ENCODE results near the gene YIPF3. TPM values are rescaled to one million over a fixed set of nuclear protein-coding genes. Genes with fewer than 3 reads are reported as not detected.

Gene YIPF3
- total RNA-seq, 1 experiment from 2014 or later: 91.3 TPM

- Histone ChIP-seq H3K36me3 (ENCODE audit: low read depth) (0 out of 2 replicates have a peak, but pooled peaks cover 3% of the 10 kb centered on the region), H3K9me2 (ENCODE audit: insufficient read depth) (no peaks in the 10 kb centered on the region), H3K4me2 (no peak overlapping the region), H3F3A (ENCODE audit: insufficient read depth, low read depth) (peaks cover 27% of the 10 kb centered on the region; the same call in 1 of the 2 replicates), H3K4me1 (replicated peaks; ENCODE audit: insufficient read depth) (peaks cover 31% of the 10 kb centered on the region), H3K27ac (no peak overlapping the region), H3K79me2 (ENCODE audit: low read depth) (peaks cover 4% of the 10 kb centered on the region; the same call in 1 of the 2 replicates), H3K9me3 (ENCODE audit: insufficient read depth, low read depth) (no peaks in the 10 kb centered on the region), H4K20me1 (ENCODE audit: insufficient read depth) (0 out of 2 replicates have a peak, but pooled peaks cover 13% of the 10 kb centered on the region), H3K27me3 (ENCODE audit: insufficient read depth, low read depth) (no peaks in the 10 kb centered on the region), H3K4me3 (no peak overlapping the region), H2AFZ (no peak overlapping the region)
- POLR2A ChIA-PET (ENCODE audit: unreplicated experiment): no interaction called here
- no TSS peak for BruUV-seq (replicated peaks)
- intact Hi-C loops (cut with micrococcal nuclease; ENCODE audit: unreplicated experiment): loop anchor here (10.0 kb wide), 2 partner anchors 59 to 319 kb away; partner anchors contain the start of gene SRF
- no peak for DNase-seq
- CTCF ChIA-PET: no interaction called here
- TF ChIP-seq EZH2 (IDR thresholded peaks at IDR 0.05; ENCODE audit: low read depth): no peak
- TF ChIP-seq, protein P1, sequence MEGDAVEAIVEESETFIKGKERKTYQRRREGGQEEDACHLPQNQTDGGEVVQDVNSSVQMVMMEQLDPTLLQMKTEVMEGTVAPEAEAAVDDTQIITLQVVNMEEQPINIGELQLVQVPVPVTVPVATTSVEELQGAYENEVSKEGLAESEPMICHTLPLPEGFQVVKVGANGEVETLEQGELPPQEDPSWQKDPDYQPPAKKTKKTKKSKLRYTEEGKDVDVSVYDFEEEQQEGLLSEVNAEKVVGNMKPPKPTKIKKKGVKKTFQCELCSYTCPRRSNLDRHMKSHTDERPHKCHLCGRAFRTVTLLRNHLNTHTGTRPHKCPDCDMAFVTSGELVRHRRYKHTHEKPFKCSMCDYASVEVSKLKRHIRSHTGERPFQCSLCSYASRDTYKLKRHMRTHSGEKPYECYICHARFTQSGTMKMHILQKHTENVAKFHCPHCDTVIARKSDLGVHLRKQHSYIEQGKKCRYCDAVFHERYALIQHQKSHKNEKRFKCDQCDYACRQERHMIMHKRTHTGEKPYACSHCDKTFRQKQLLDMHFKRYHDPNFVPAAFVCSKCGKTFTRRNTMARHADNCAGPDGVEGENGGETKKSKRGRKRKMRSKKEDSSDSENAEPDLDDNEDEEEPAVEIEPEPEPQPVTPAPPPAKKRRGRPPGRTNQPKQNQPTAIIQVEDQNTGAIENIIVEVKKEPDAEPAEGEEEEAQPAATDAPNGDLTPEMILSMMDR (conservative IDR thresholded peaks at IDR 0.05): no peak
These were observed 22.9 kb downstream of the YIPF3 start for GRCh38 chr6:43493833-43494232.

GRCh38 chr6:43493230-43493629 is 23.5 kb downstream of the YIPF3 start:
- BruUV-seq (replicated peaks): no TSS peak
- ChIA-PET CTCF (no interaction called here), POLR2A (ENCODE audit: unreplicated experiment) (no interaction called here)
- 0 out of 2 replicates have a peak, but pooled peaks cover 14% of the 10 kb centered on the region for H4K20me1 ChIP-seq (ENCODE audit: insufficient read depth)
- H2AFZ ChIP-seq: no peak overlapping the region
- H3K79me2 ChIP-seq (ENCODE audit: low read depth): peaks cover 4% of the 10 kb centered on the region; the same call in 1 of the 2 replicates
- no peaks in the 10 kb centered on the region for H3K9me3 ChIP-seq (ENCODE audit: insufficient read depth, low read depth)
- no peaks in the 10 kb centered on the region for H3K36me3 ChIP-seq (ENCODE audit: low read depth)
- intact Hi-C loops (cut with micrococcal nuclease; ENCODE audit: unreplicated experiment): loop anchor here (10.0 kb wide), 2 partner anchors 58 to 318 kb away; partner anchors contain the start of gene SRF
- H3K4me1 ChIP-seq (replicated peaks; ENCODE audit: insufficient read depth): peaks cover 31% of the 10 kb centered on the region
- no peak overlapping the region for H3K27ac ChIP-seq
- H3F3A ChIP-seq (ENCODE audit: insufficient read depth, low read depth): peaks cover 27% of the 10 kb centered on the region; the same call in 1 of the 2 replicates
- TF ChIP-seq EZH2 (IDR thresholded peaks at IDR 0.05; ENCODE audit: low read depth): no peak
- TF ChIP-seq, protein P1 (conservative IDR thresholded peaks at IDR 0.05): no peak
- H3K4me3 ChIP-seq: no peak overlapping the region
- H3K9me2 ChIP-seq (ENCODE audit: insufficient read depth): no peaks in the 10 kb centered on the region
- no peak for DNase-seq
- H3K27me3 ChIP-seq (ENCODE audit: insufficient read depth, low read depth): no peaks in the 10 kb centered on the region
- H3K4me2 ChIP-seq: no peak overlapping the region

GRCh38 chr6:43492673-43493072 is 24.1 kb downstream of the YIPF3 start:
- Histone ChIP-seq H3K27me3 (ENCODE audit: insufficient read depth, low read depth) (no peaks in the 10 kb centered on the region), H2AFZ (no peak overlapping the region), H3K36me3 (ENCODE audit: low read depth) (no peaks in the 10 kb centered on the region), H3K27ac (no peak overlapping the region), H3K9me3 (ENCODE audit: insufficient read depth, low read depth) (no peaks in the 10 kb centered on the region), H3K9me2 (ENCODE audit: insufficient read depth) (no peaks in the 10 kb centered on the region), H4K20me1 (ENCODE audit: insufficient read depth) (0 out of 2 replicates have a peak, but pooled peaks cover 14% of the 10 kb centered on the region), H3K79me2 (ENCODE audit: low read depth) (peaks cover 4% of the 10 kb centered on the region), H3K4me3 (no peak overlapping the region), H3K4me1 (replicated peaks; ENCODE audit: insufficient read depth) (peaks cover 31% of the 10 kb centered on the region), H3F3A (ENCODE audit: insufficient read depth, low read depth) (peaks cover 26% of the 10 kb centered on the region; the same call in 1 of the 2 replicates), H3K4me2 (no peak overlapping the region)
- CTCF ChIA-PET: interaction anchor here (0.6 kb wide), 1 partner anchor 35 kb away, joined by 7 read pairs; no protein-coding TSS in a partner anchor
- intact Hi-C loops (cut with micrococcal nuclease; ENCODE audit: unreplicated experiment): loop anchor here (10.0 kb wide), 2 partner anchors 58 to 318 kb away; partner anchors contain the start of gene SRF
- DNase-seq: no peak
- TF ChIP-seq, protein P1 (conservative IDR thresholded peaks at IDR 0.05): no peak
- TF ChIP-seq EZH2 (IDR thresholded peaks at IDR 0.05; ENCODE audit: low read depth): no peak
- POLR2A ChIA-PET (ENCODE audit: unreplicated experiment): interaction anchor here (0.5 to 0.6 kb wide), 4 partner anchors 12 to 613 kb away, joined by 3 to 7 read pairs (median 4); partner anchors contain the start of genes ABCC10 and RPL7L1
- no TSS peak for BruUV-seq (replicated peaks)

Data from PC-9 (cell line).